Nephron progenitor cell (in vitro differentiated cells): ENCODE measurements around the gene FAM227B.

Source experiments
- DNase-seq: peaks from one replicate; pipeline ENCODE4 v3.0.0; 2021
- H3K27ac Mint-ChIP-seq: 2 replicates; pipeline ENCODE4 v1.8.0; 2021; ENCODE audit warnings: mild to moderate bottlenecking, moderate library complexity, mixed read lengths
- H3K27me3 Mint-ChIP-seq: 2 replicates; pipeline ENCODE4 v1.8.0; 2021; ENCODE audit warnings: mild to moderate bottlenecking, low read depth, mixed read lengths; ENCODE audit not compliant: poor library complexity
- H3K36me3 Mint-ChIP-seq: 2 replicates; pipeline ENCODE4 v1.8.0; 2021; ENCODE audit warnings: low read depth, mixed read lengths
- H3K4me1 Mint-ChIP-seq: 2 replicates; pipeline ENCODE4 v1.8.0; 2021; ENCODE audit warnings: mixed read lengths
- H3K4me3 Mint-ChIP-seq: 2 replicates; pipeline ENCODE4 v1.8.0; 2021; ENCODE audit warnings: mild to moderate bottlenecking, moderate library complexity, mixed read lengths
- H3K9me3 Mint-ChIP-seq: 2 replicates; pipeline ENCODE4 v1.8.0; 2021; ENCODE audit warnings: mild to moderate bottlenecking, moderate library complexity, mixed read lengths
- CTCF ChIP-seq: fragments of 200-600 bp; sonication (generic); IDR thresholded peaks from 2 replicates; pipeline ENCODE4 v1.5.0; 2021; ENCODE audit warnings: antibody characterized with exemption

The FAM227B gene

GRCh38 chr15:49331951-49332350 is 288.7 kb downstream of the FAM227B start:
- H3K4me3 Mint-ChIP-seq, result no peak overlapping the region
- H3K27me3 Mint-ChIP-seq, result no peaks in the 10 kb centered on the region
- no peaks in the 10 kb centered on the region for H3K9me3 Mint-ChIP-seq
- DNase-seq, result no peak
- TF ChIP-seq CTCF, result no peak
- H3K4me1 Mint-ChIP-seq, result no peaks in the 10 kb centered on the region
- peaks cover 11% of the 10 kb centered on the region for H3K36me3 Mint-ChIP-seq
- no peak overlapping the region for H3K27ac Mint-ChIP-seq

- Mint-ChIP-seq H3K27me3 (no peaks in the 10 kb centered on the region), H3K4me1 (no peaks in the 10 kb centered on the region), H3K27ac (no peak overlapping the region), H3K9me3 (no peaks in the 10 kb centered on the region), H3K4me3 (no peak overlapping the region), H3K36me3 (peaks cover 11% of the 10 kb centered on the region)
- DNase-seq, result no peak
- no peak for TF ChIP-seq CTCF
Observed at GRCh38 chr15:49331442-49331841, 289.2 kb downstream of the FAM227B start.

GRCh38 chr15:49330166-49330565 is 290.5 kb downstream of the FAM227B start:
- DNase-seq, result no peak
- Mint-ChIP-seq H3K4me1 (no peaks in the 10 kb centered on the region), H3K4me3 (no peak overlapping the region), H3K27ac (no peak overlapping the region), H3K36me3 (peaks cover 11% of the 10 kb centered on the region), H3K9me3 (no peaks in the 10 kb centered on the region), H3K27me3 (no peaks in the 10 kb centered on the region)
- TF ChIP-seq CTCF, result no peak

GRCh38 chr15:49328941-49329340 is 291.7 kb downstream of the FAM227B start:
- no peak for TF ChIP-seq CTCF
- no peak overlapping the region for H3K4me3 Mint-ChIP-seq
- H3K36me3 Mint-ChIP-seq, result peaks cover 11% of the 10 kb centered on the region
- H3K9me3 Mint-ChIP-seq, result no peaks in the 10 kb centered on the region
- H3K4me1 Mint-ChIP-seq, result no peaks in the 10 kb centered on the region
- H3K27me3 Mint-ChIP-seq, result no peaks in the 10 kb centered on the region
- H3K27ac Mint-ChIP-seq, result no peak overlapping the region
- DNase-seq, result no peak

- Mint-ChIP-seq H3K36me3 (peaks cover 11% of the 10 kb centered on the region), H3K27me3 (no peaks in the 10 kb centered on the region), H3K9me3 (no peaks in the 10 kb centered on the region), H3K4me3 (no peak overlapping the region), H3K4me1 (no peaks in the 10 kb centered on the region), H3K27ac (no peak overlapping the region)
- no peak for TF ChIP-seq CTCF
- no peak for DNase-seq
Observed at GRCh38 chr15:49327927-49328326, 292.7 kb downstream of the FAM227B start.

- no peak for DNase-seq
- Mint-ChIP-seq H3K9me3 (no peaks in the 10 kb centered on the region), H3K27ac (peak overlapping the region; percentile 73), H3K27me3 (peaks cover 5% of the 10 kb centered on the region), H3K4me1 (no peaks in the 10 kb centered on the region), H3K4me3 (no peak overlapping the region), H3K36me3 (peaks cover 27% of the 10 kb centered on the region)
- TF ChIP-seq CTCF, result no peak
Observed at GRCh38 chr15:49323207-49323606, 297.4 kb downstream of the FAM227B start.
